GM12878 (cell line): ENCODE results near the gene DDR1. TPM values are rescaled to one million over a fixed set of nuclear protein-coding genes. Genes with fewer than 3 reads are reported as not detected.

ENCODE experiments used
- ATAC-seq: fragments of 200-7000 bp; cut with Tn5 transposase; 3 replicates; pipeline ENCODE4 v1.9.1; 2020; ENCODE audit warnings: mild to moderate bottlenecking, moderate library complexity
- BruUV-seq: library from RNA; stranded (reverse); fragments of 400-500 nt; replicated peaks from 2 replicates; lab custom pipeline; 2021; lab: Mats Ljungman, UMichigan
- CTCF ChIA-PET: fragments of 300-600 bp; sonication (Branson Sonifier 250); formaldehyde crosslinking; extraction: SDS; loops from one replicate; lab custom pipeline; 2021; ENCODE audit warnings: inconsistent platforms; lab: Yijun Ruan, JAX
- POLR2A ChIA-PET: fragments of 350-600 bp; formaldehyde crosslinking; extraction: SDS; loops from one replicate; lab custom pipeline; 2021; ENCODE audit warnings: inconsistent platforms; lab: Charles Lee
- RAD21 ChIA-PET: fragments of 300-600 bp; sonication (Branson Sonifier 250); formaldehyde crosslinking; loops from one replicate; lab custom pipeline; 2023; ENCODE audit warnings: antibody characterized with exemption; ENCODE audit not compliant: unreplicated experiment; lab: Charles Lee
- SMC1A ChIA-PET: fragments of 300-600 bp; sonication (Branson Sonifier 250); formaldehyde crosslinking; loops from one replicate; lab custom pipeline; 2023; ENCODE audit not compliant: unreplicated experiment, uncharacterized antibody; lab: Charles Lee
- DNase-seq: peaks from one replicate; pipeline ENCODE4 v3.0.0-alpha.2; 2011; ENCODE audit warnings: low read depth, low spot score
- FAIRE-seq: peaks from 3 replicates; lab custom pipeline; 2011; peaks lifted over from hg19 to GRCh38; lab: Jason Lieb, UNC
- H2AFZ ChIP-seq: 2 replicates; pipeline ENCODE4 v1.6.0; 2011; ENCODE audit warnings: low read depth, low read length, control low read depth; ENCODE audit not compliant: control insufficient read depth
- H3K27ac ChIP-seq: 2 replicates; pipeline ENCODE4 v1.5.1; 2011; ENCODE audit warnings: control low read depth; ENCODE audit not compliant: control insufficient read depth, insufficient read depth
- H3K27me3 ChIP-seq, 2 experiments: replicated peaks in 1 of 2; 2 replicates each; pipeline versions ENCODE4 v1.6.0 to v1.6.1; 2011; ENCODE audit warnings: low read length in 1 of 2; ENCODE audit not compliant: control insufficient read depth in 2 of 2, insufficient read depth in 2 of 2
- H3K36me3 ChIP-seq, 2 experiments: 2 replicates each; pipeline ENCODE4 v1.5.1; 2011; ENCODE audit warnings: low read length in 1 of 2; ENCODE audit not compliant: control insufficient read depth in 2 of 2, insufficient read depth in 2 of 2
- H3K4me1 ChIP-seq: 2 replicates; pipeline ENCODE4 v1.6.1; 2011; ENCODE audit warnings: mild to moderate bottlenecking, low read length, moderate library complexity, mixed read lengths; ENCODE audit not compliant: control insufficient read depth, insufficient read depth
- H3K4me2 ChIP-seq: 2 replicates; pipeline ENCODE4 v1.6.0; 2011; ENCODE audit warnings: control low read depth; ENCODE audit not compliant: control insufficient read depth, insufficient read depth
- H3K4me3 ChIP-seq: fragments of 200-600 bp; sonication (generic); 2 replicates; pipeline ENCODE4 v1.5.1; 2016
- H3K79me2 ChIP-seq: 2 replicates; pipeline ENCODE4 v1.6.0; 2011; ENCODE audit warnings: low read length; ENCODE audit not compliant: control insufficient read depth, insufficient read depth
- H3K9ac ChIP-seq: 2 replicates; pipeline ENCODE4 v1.8.0; 2011; ENCODE audit warnings: low read length, control low read depth, mixed read lengths; ENCODE audit not compliant: control insufficient read depth, insufficient read depth
- H3K9me3 ChIP-seq: replicated peaks from 3 replicates; pipeline ENCODE4 v1.5.1; 2011; ENCODE audit warnings: mild to moderate bottlenecking, low read length; ENCODE audit not compliant: control insufficient read depth, insufficient read depth
- H4K20me1 ChIP-seq: 2 replicates; pipeline ENCODE4 v1.6.0; 2011; ENCODE audit not compliant: control insufficient read depth, insufficient read depth
- CREB1 ChIP-seq: IDR thresholded peaks from 2 replicates; pipeline ENCODE4 v1.6.1; 2012; ENCODE audit warnings: low read depth, mild to moderate bottlenecking, inconsistent platforms
- CUX1 ChIP-seq: IDR thresholded peaks from 2 replicates; pipeline ENCODE4 v1.6.1; 2012; ENCODE audit warnings: improper control_type of control experiment, low read depth, low read length; ENCODE audit not compliant: insufficient replicate concordance
- EED ChIP-seq: sonication (generic); IDR thresholded peaks from 2 replicates; pipeline ENCODE4 v1.6.1; 2016; ENCODE audit warnings: antibody characterized with exemption, low read depth
- GABPA ChIP-seq: IDR thresholded peaks from 2 replicates; pipeline ENCODE4 v1.6.1; 2014; ENCODE audit warnings: antibody characterized with exemption, low read depth, mild to moderate bottlenecking, inconsistent platforms
- JUND ChIP-seq: IDR thresholded peaks from 2 replicates; pipeline ENCODE4 v1.6.1; 2012; ENCODE audit warnings: low read depth, mild to moderate bottlenecking, low read length, improper control_type of control experiment, moderate library complexity
- MEF2B ChIP-seq: fragments of 450-650 bp; IDR thresholded peaks from 2 replicates; pipeline ENCODE4 v1.6.1; 2018; ENCODE audit warnings: mild to moderate bottlenecking, moderate library complexity; ENCODE audit not compliant: partially characterized antibody, poor library complexity, severe bottlenecking
- NKRF ChIP-seq: fragments of 450-650 bp; conservative IDR thresholded peaks from 2 replicates; pipeline ENCODE4 v1.6.1; 2017; ENCODE audit warnings: mild to moderate bottlenecking, moderate library complexity
- RAD21 ChIP-seq: IDR thresholded peaks from 2 replicates; pipeline ENCODE4 v1.6.1; 2011; ENCODE audit warnings: mild to moderate bottlenecking, low read depth, low read length, moderate library complexity; ENCODE audit not compliant: insufficient read depth
- SREBF1 ChIP-seq: IDR thresholded peaks from 2 replicates; pipeline ENCODE4 v1.6.1; 2012; ENCODE audit warnings: mild to moderate bottlenecking, low read length
- WGBS: methylation state at CpG from one replicate; pipeline ENCODE4 v1.1.6; 2016; ENCODE audit warnings: low lambda C conversion rate; ENCODE audit not compliant: insufficient replicate concordance, insufficient coverage; ENCODE audit errors: missing lambda C conversion rate; 5-methylcytosine and 5-hydroxymethylcytosine counted together
- in situ Hi-C: fragments of 300-500 bp; cut with MboI; formaldehyde crosslinking; loops from 9 replicates; pipeline ENCODE4 v1.14.3; 2018; ENCODE audit warnings: mixed read lengths
- intact Hi-C: fragments of 100-400 bp; cut with micrococcal nuclease; formaldehyde crosslinking; loops from one replicate; pipeline ENCODE4 v1.14.2; 2022; ENCODE audit not compliant: unreplicated experiment
- polyA plus RNA-seq, 11 experiments: library from polyadenylated mRNA; depleted of rRNA in 4 of 11; unstranded in 6 of 11; stranded (reverse) in 5 of 11; fragments of >200 nt; fragmentation: Nextera tagmentation in 4 of 11; fragmentation: Illumina TruSeq in 1 of 11; extraction: Ambion mirVana in 4 of 11; extraction: Trizol in 1 of 11; gene quantifications; 1 replicate in 1 of 11; 2 replicates in 10 of 11; pipeline versions ENCODE4 v1.2.1 to v1.2.3, GENCODE V29; 2011 to 2016; ENCODE audit warnings: inconsistent platforms in 2 of 11, missing spikeins in 2 of 11, low read depth in 1 of 11
- total RNA-seq, 4 experiments: library from RNA; depleted of rRNA in 3 of 4; stranded (reverse); fragments of >200 nt in 3 of 4; fragmentation: Illumina TruSeq in 1 of 4; extraction: Trizol in 1 of 4; gene quantifications; 2 replicates each; pipeline versions ENCODE4 v1.2.1 to v1.2.3, GENCODE V29; 2013 to 2021
- TF ChIP-seq, protein P1 (sequence below): IDR thresholded peaks from 2 replicates; pipeline ENCODE4 v1.6.1; 2011; ENCODE audit warnings: borderline replicate concordance, low read depth, mild to moderate bottlenecking, moderate library complexity, mixed read lengths, low read length; ENCODE audit not compliant: insufficient read depth; ENCODE audit errors: extremely low read length
- TF ChIP-seq, protein P2 (sequence below): fragments of 450-650 bp; IDR thresholded peaks from 2 replicates; pipeline ENCODE4 v1.6.1; 2017; ENCODE audit warnings: antibody characterized with exemption, mild to moderate bottlenecking, moderate library complexity

The DDR1 gene
- total and polyA plus RNA-seq, 10 of the 15 experiments (the other 5 are each of a cell fraction or from before 2014, with no cell fraction given), result 1.1 to 39.0 (median 11.9) TPM

DNA sequence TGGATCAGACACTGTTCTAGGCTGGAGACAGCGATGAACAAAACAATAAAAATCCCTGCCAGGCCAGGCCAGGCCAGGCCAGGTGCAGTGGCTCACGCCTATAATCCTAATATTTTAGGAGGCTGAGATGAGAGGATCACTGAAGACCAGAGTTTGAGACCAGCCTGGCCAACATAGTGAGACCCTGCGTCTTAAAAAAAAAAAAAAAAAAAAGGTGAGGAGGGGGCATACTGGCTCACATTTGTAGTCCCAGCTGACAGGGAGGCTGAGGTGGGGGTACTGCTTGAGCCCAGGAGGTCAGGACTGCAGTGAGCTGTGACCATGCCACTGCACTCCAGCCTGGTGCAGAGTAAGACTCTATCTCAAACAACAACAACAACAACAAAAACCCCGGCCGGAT lies 61.0 kb downstream of the DDR1 start (continued):
- TF ChIP-seq, protein P1, sequence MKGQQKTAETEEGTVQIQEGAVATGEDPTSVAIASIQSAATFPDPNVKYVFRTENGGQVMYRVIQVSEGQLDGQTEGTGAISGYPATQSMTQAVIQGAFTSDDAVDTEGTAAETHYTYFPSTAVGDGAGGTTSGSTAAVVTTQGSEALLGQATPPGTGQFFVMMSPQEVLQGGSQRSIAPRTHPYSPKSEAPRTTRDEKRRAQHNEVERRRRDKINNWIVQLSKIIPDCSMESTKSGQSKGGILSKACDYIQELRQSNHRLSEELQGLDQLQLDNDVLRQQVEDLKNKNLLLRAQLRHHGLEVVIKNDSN, result no peak
- TF ChIP-seq CREB1, result no peak
- no peak for TF ChIP-seq MEF2B
- TF ChIP-seq SREBF1, result no peak

DNA sequence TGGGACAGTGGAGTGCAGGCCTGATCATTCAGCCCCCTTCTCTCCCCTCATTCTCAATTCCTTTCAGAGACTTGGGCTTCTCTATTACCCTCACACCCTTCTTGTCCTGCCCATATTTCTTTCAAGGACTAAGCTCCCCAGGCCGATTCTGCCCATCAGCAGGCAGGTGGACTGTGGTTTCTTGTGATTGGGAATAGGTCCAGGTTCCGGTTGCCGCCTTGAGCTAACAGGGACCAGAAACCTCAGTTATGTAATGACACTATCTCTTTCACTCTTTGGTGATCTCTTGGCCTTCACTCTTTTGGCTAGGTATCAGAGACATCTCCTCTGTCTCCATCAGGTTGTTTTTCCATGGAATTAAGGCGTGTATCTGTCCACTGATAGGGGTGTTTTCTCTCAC lies 62.9 kb downstream of the DDR1 start:
- Histone ChIP-seq H3K27me3 (peaks cover 0 to 3% of the 10 kb centered on the region in 2 experiments; a peak in 2 of 4 replicates), H3K4me2 (no peak overlapping the region), H3K79me2 (no peaks in the 10 kb centered on the region), H3K4me1 (peaks cover 8% of the 10 kb centered on the region), H3K9ac (no peak overlapping the region), H4K20me1 (no peaks in the 10 kb centered on the region), H3K9me3 (peaks cover 2% of the 10 kb centered on the region; the same call in 2 of the 3 replicates), H3K4me3 (no peak overlapping the region), H3K36me3 (no peaks in the 10 kb centered on the region), H3K27ac (no peak overlapping the region), H2AFZ (no peak overlapping the region)
- ChIA-PET POLR2A (interaction anchor here (1.1 kb wide), 1 partner anchor 8 kb away, joined by 3 read pairs; no protein-coding TSS in a partner anchor), SMC1A (no interaction called here), RAD21 (no interaction called here), CTCF (interaction anchor here (2.2 kb wide), 1 partner anchor 122 kb away, joined by 6 read pairs; no protein-coding TSS in a partner anchor)
- no peak for ATAC-seq
- BruUV-seq, result no TSS peak
- 53% methylated on average over 4 of the region's 4 CpGs for WGBS
- in situ Hi-C loops (no loop called here), intact Hi-C loops (no loop called here)
- FAIRE-seq, result no peak
- no peak for DNase-seq
- TF ChIP-seq, protein P2, sequence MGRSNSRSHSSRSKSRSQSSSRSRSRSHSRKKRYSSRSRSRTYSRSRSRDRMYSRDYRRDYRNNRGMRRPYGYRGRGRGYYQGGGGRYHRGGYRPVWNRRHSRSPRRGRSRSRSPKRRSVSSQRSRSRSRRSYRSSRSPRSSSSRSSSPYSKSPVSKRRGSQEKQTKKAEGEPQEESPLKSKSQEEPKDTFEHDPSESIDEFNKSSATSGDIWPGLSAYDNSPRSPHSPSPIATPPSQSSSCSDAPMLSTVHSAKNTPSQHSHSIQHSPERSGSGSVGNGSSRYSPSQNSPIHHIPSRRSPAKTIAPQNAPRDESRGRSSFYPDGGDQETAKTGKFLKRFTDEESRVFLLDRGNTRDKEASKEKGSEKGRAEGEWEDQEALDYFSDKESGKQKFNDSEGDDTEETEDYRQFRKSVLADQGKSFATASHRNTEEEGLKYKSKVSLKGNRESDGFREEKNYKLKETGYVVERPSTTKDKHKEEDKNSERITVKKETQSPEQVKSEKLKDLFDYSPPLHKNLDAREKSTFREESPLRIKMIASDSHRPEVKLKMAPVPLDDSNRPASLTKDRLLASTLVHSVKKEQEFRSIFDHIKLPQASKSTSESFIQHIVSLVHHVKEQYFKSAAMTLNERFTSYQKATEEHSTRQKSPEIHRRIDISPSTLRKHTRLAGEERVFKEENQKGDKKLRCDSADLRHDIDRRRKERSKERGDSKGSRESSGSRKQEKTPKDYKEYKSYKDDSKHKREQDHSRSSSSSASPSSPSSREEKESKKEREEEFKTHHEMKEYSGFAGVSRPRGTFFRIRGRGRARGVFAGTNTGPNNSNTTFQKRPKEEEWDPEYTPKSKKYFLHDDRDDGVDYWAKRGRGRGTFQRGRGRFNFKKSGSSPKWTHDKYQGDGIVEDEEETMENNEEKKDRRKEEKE, result no peak
- TF ChIP-seq CUX1 (no peak), GABPA (no peak), RAD21 (no peak), EED (no peak), JUND (no peak), NKRF (no peak)
